DOHH2 (cell line): Measurements from ENCODE around the gene PIN1.
A peak's percentile ranks its signal among the peaks of the same experiment; 100 is the strongest.

Source experiments
- H3F3A ChIP-seq: fragments of 200-600 bp; sonication (generic), shearing (Covaris generic); 2 replicates; pipeline ENCODE4 v1.6.0; 2016; ENCODE audit warnings: antibody characterized with exemption, mild to moderate bottlenecking; ENCODE audit not compliant: control insufficient read depth, insufficient read depth
- H3K27ac ChIP-seq: fragments of 200-600 bp; sonication (generic); 2 replicates; pipeline ENCODE4 v1.5.1; 2014; ENCODE audit warnings: low read depth, mild to moderate bottlenecking, low read length, moderate library complexity
- H3K27me3 ChIP-seq: fragments of 200-600 bp; sonication (generic); 2 replicates; pipeline ENCODE4 v1.6.1; 2014; ENCODE audit warnings: mild to moderate bottlenecking, low read length, mixed read lengths; ENCODE audit not compliant: control insufficient read depth
- H3K36me3 ChIP-seq: fragments of 200-600 bp; sonication (generic); 2 replicates; pipeline ENCODE4 v1.6.1; 2014; ENCODE audit warnings: mild to moderate bottlenecking, low read length, moderate library complexity, mixed read lengths; ENCODE audit not compliant: control insufficient read depth
- H3K4me1 ChIP-seq: fragments of 200-600 bp; sonication (generic); 2 replicates; pipeline ENCODE4 v1.6.1; 2014; ENCODE audit warnings: mild to moderate bottlenecking, low read length, mixed read lengths; ENCODE audit not compliant: control insufficient read depth
- H3K4me2 ChIP-seq: fragments of 200-600 bp; sonication (generic); 2 replicates; pipeline ENCODE4 v1.6.0; 2014; ENCODE audit warnings: mild to moderate bottlenecking, low read length, moderate library complexity
- H3K4me3 ChIP-seq: fragments of 200-600 bp; sonication (generic); 2 replicates; pipeline ENCODE4 v1.5.1; 2014; ENCODE audit warnings: mild to moderate bottlenecking, low read length, mixed read lengths
- H3K79me2 ChIP-seq: fragments of 200-600 bp; sonication (generic); 2 replicates; pipeline ENCODE4 v1.6.1; 2014; ENCODE audit warnings: mild to moderate bottlenecking, low read length, mixed read lengths; ENCODE audit not compliant: control insufficient read depth
- H3K9me2 ChIP-seq: fragments of 200-600 bp; sonication (generic); replicated peaks from 2 replicates; pipeline ENCODE4 v1.6.1; 2014; ENCODE audit warnings: mild to moderate bottlenecking, low read length, mixed read lengths; ENCODE audit not compliant: control insufficient read depth
- H3K9me3 ChIP-seq: fragments of 200-600 bp; sonication (generic); 2 replicates; pipeline ENCODE4 v1.6.1; 2014; ENCODE audit warnings: antibody characterized with exemption, low read length, mixed read lengths; ENCODE audit not compliant: control insufficient read depth, insufficient read depth
- H4K20me1 ChIP-seq: fragments of 200-600 bp; sonication (generic); 2 replicates; pipeline ENCODE4 v1.6.0; 2014; ENCODE audit warnings: low read depth, mild to moderate bottlenecking, antibody characterized with exemption, low read length, moderate library complexity; ENCODE audit not compliant: control insufficient read depth, insufficient read depth
- EZH2phosphoT487 ChIP-seq: fragments of 200-600 bp; sonication (generic); IDR thresholded peaks from 2 replicates; pipeline ENCODE4 v1.6.1; 2017; ENCODE audit warnings: borderline replicate concordance, mild to moderate bottlenecking, antibody characterized with exemption, low read length, moderate library complexity, mixed read lengths
- TF ChIP-seq, protein P1 (sequence below): fragments of 200-600 bp; sonication (generic); IDR thresholded peaks from one replicate; pipeline ENCODE4 v1.5.1; 2014; ENCODE audit warnings: antibody characterized with exemption, mild to moderate bottlenecking, low read depth, low read length; ENCODE audit not compliant: poor library complexity, severe bottlenecking

The PIN1 gene

DNA sequence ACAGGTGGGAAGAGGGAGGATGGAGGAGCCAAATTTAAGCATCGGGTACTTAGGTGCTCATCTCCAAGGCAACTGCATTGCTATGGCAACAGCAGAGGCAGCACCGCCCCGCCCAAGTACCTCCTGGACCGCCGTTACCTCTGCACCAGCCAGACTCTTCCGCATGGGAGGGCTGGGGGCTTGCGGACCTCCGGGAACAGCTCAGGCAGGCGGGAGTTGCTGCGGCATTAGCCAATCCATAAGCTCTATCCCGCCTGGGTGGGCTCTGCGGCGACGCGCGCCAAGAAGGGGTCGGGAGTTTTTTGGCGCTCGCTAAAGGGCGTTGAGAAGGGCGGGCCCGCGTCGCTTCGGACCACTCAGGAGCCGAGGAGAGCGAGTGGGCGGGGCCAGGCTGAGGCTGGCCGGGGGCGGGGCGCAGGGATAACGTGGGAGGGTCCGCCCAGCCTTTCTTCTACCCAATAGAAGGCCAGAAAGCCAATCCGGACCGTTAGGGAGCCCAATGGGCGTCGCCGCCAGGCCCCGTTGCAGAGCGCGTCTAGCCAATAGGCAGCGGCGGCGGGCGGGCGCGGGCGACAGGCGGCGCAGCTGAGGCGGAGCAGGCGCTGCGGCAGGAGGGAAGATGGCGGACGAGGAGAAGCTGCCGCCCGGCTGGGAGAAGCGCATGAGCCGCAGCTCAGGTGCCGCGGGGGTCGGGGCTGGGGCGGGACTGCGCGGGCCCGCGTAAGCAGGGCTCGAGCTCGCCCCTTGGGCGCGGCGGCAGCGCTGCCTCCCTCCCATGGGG, at the start of gene PIN1:
Gene PIN1 (plus strand): TSS at position 593 of the 781 bp plus-strand sequence. CDS start 27 bp downstream, at position 620.
- H3K79me2 ChIP-seq = peaks cover 43% of the 10 kb centered on the region
- H3K4me1 ChIP-seq = peaks cover 18% of the 10 kb centered on the region
- peaks cover 6% of the 10 kb centered on the region; the same call in 1 of the 2 replicates for H3F3A ChIP-seq
- 0 out of 2 replicates have a peak within 1 kb of the TSS, but pooled peaks have one; percentile 6 for H3K27ac ChIP-seq
- H3K27me3 ChIP-seq = no peaks in the 10 kb centered on the region
- peak within 1 kb of the TSS; percentile 98 for H3K4me2 ChIP-seq
- peaks cover 6% of the 10 kb centered on the region; the same call in 1 of the 2 replicates for H4K20me1 ChIP-seq
- H3K9me2 ChIP-seq = no peaks in the 10 kb centered on the region
- peak within 1 kb of the TSS; percentile 98 for H3K4me3 ChIP-seq
- TF ChIP-seq, protein P1, sequence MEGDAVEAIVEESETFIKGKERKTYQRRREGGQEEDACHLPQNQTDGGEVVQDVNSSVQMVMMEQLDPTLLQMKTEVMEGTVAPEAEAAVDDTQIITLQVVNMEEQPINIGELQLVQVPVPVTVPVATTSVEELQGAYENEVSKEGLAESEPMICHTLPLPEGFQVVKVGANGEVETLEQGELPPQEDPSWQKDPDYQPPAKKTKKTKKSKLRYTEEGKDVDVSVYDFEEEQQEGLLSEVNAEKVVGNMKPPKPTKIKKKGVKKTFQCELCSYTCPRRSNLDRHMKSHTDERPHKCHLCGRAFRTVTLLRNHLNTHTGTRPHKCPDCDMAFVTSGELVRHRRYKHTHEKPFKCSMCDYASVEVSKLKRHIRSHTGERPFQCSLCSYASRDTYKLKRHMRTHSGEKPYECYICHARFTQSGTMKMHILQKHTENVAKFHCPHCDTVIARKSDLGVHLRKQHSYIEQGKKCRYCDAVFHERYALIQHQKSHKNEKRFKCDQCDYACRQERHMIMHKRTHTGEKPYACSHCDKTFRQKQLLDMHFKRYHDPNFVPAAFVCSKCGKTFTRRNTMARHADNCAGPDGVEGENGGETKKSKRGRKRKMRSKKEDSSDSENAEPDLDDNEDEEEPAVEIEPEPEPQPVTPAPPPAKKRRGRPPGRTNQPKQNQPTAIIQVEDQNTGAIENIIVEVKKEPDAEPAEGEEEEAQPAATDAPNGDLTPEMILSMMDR = peak; percentile 34
- no peak for TF ChIP-seq EZH2phosphoT487
- H3K36me3 ChIP-seq = peaks cover 37% of the 10 kb centered on the region
- H3K9me3 ChIP-seq = no peaks in the 10 kb centered on the region

GRCh38 chr19:9785367-9786331, 49.5 kb upstream of the PIN1 start:
- Histone ChIP-seq H3K36me3 (no peaks in the 10 kb centered on the region), H3K4me3 (peak overlapping the region; percentile 84), H3K4me1 (peaks cover 11% of the 10 kb centered on the region), H3K4me2 (peak overlapping the region; percentile 83), H4K20me1 (no peaks in the 10 kb centered on the region), H3K9me2 (no peaks in the 10 kb centered on the region), H3K79me2 (no peaks in the 10 kb centered on the region), H3F3A (no peaks in the 10 kb centered on the region), H3K9me3 (no peaks in the 10 kb centered on the region), H3K27ac (peak overlapping the region; percentile 67), H3K27me3 (no peaks in the 10 kb centered on the region)
- TF ChIP-seq, protein P1 = no peak
- TF ChIP-seq EZH2phosphoT487 = no peak

- no peaks in the 10 kb centered on the region for H3K9me2 ChIP-seq
Observed at GRCh38 chr19:9786342-9786741, 48.8 kb upstream of the PIN1 start.

More at GRCh38 chr19:9786342-9786741, 48.8 kb upstream of the PIN1 start:
- Histone ChIP-seq H3K27ac (no peak overlapping the region), H3K27me3 (no peaks in the 10 kb centered on the region), H3K4me2 (peak overlapping the region; percentile 83), H3K79me2 (no peaks in the 10 kb centered on the region), H3K4me1 (peaks cover 13% of the 10 kb centered on the region), H3F3A (no peaks in the 10 kb centered on the region), H3K36me3 (no peaks in the 10 kb centered on the region), H3K9me3 (no peaks in the 10 kb centered on the region), H4K20me1 (no peaks in the 10 kb centered on the region), H3K4me3 (peak overlapping the region; percentile 84)
- no peak for TF ChIP-seq EZH2phosphoT487
- TF ChIP-seq, protein P1 = no peak
